Bronchial epithelial cell (primary cell): ENCODE data around the gene AUH. TPM values are rescaled to one million over a fixed set of nuclear protein-coding genes. Genes with fewer than 3 reads are reported as not detected.
A peak's percentile ranks its signal among the peaks of the same experiment; 100 is the strongest.

Source experiments
- DNase-seq: peaks from one replicate; pipeline ENCODE4 v3.0.0-alpha.2; 2010; ENCODE audit warnings: low read depth
- FAIRE-seq: peaks from 2 replicates; lab custom pipeline; 2011; peaks lifted over from hg19 to GRCh38; lab: Jason Lieb, UNC
- H3K27me3 ChIP-seq: 2 replicates; pipeline ENCODE4 v1.5.1; 2011; ENCODE audit warnings: low read length; ENCODE audit not compliant: control insufficient read depth, insufficient read depth
- H3K36me3 ChIP-seq: 2 replicates; pipeline ENCODE4 v1.5.1; 2011; ENCODE audit warnings: low read length; ENCODE audit not compliant: control insufficient read depth, insufficient read depth
- H3K4me3 ChIP-seq: 2 replicates; pipeline ENCODE4 v1.5.1; 2011; ENCODE audit warnings: mild to moderate bottlenecking, low read depth, low read length, control low read depth
- CTCF ChIP-seq: IDR thresholded peaks from 2 replicates; pipeline ENCODE4 v1.5.1; 2011; ENCODE audit warnings: mild to moderate bottlenecking, moderate library complexity, low read length, control low read depth, inconsistent platforms; ENCODE audit not compliant: insufficient read depth, severe bottlenecking
- total RNA-seq: library from RNA; depleted of rRNA; stranded (reverse); fragments of >200 nt; gene quantifications from 2 replicates; pipeline ENCODE4 v1.2.1, GENCODE V29; 2014

Gene AUH
- total RNA-seq, 1 donor from 2014 or later = 16.8 TPM

GRCh38 chr9:91274949-91275492 lies 86.7 kb downstream of the AUH start:
- DNase-seq = no peak
- Histone ChIP-seq H3K4me3 (no peak overlapping the region), H3K27me3 (no peaks in the 10 kb centered on the region), H3K36me3 (no peaks in the 10 kb centered on the region)
- FAIRE-seq = no peak
- no peak for TF ChIP-seq CTCF

- DNase-seq = peak; percentile 86
- TF ChIP-seq CTCF = no peak
- FAIRE-seq = no peak
- no peaks in the 10 kb centered on the region for H3K36me3 ChIP-seq
- H3K4me3 ChIP-seq = no peak overlapping the region
- no peaks in the 10 kb centered on the region for H3K27me3 ChIP-seq
Measured at GRCh38 chr9:91273853-91274552, 87.7 kb downstream of the AUH start.

GRCh38 chr9:91271156-91271555 lies 90.6 kb downstream of the AUH start:
- DNase-seq = no peak
- TF ChIP-seq CTCF = no peak
- FAIRE-seq = no peak
- no peaks in the 10 kb centered on the region for H3K36me3 ChIP-seq
- H3K4me3 ChIP-seq = no peak overlapping the region
- H3K27me3 ChIP-seq = no peaks in the 10 kb centered on the region

GRCh38 chr9:91269907-91270491 lies 91.7 kb downstream of the AUH start:
- FAIRE-seq (no peak), DNase-seq (no peak)
- no peak overlapping the region for H3K4me3 ChIP-seq
- no peaks in the 10 kb centered on the region for H3K27me3 ChIP-seq
- no peak for TF ChIP-seq CTCF
- no peaks in the 10 kb centered on the region for H3K36me3 ChIP-seq

- H3K27me3 ChIP-seq = no peaks in the 10 kb centered on the region
- FAIRE-seq = no peak
- TF ChIP-seq CTCF = no peak
- H3K4me3 ChIP-seq = no peak overlapping the region
- DNase-seq = no peak
- no peaks in the 10 kb centered on the region for H3K36me3 ChIP-seq
Measured at GRCh38 chr9:91266448-91266847, 95.3 kb downstream of the AUH start.
